Measurements from ENCODE around the gene SLC7A6. TPM values are rescaled to one million over a fixed set of nuclear protein-coding genes. Genes with fewer than 3 reads are reported as not detected.

SLC7A6 gene
- total and polyA plus RNA-seq, 2 of the 13 experiments (the other 11 are each of a cell fraction or from before 2014, with no cell fraction given): 35.8 to 70.8 TPM

GRCh38 chr16:68328151-68328859 lies 64.0 kb downstream of the SLC7A6 start (continued):
- no peak; the same call in 1 of the 2 replicates for TF ChIP-seq RERE (CRISPR knock-in tag; IDR thresholded peaks at IDR 0.05; ENCODE audit: low read depth)
- no peak for TF ChIP-seq ZNF136 (CRISPR knock-in tag; IDR thresholded peaks at IDR 0.05; ENCODE audit: low read depth)
- TF ChIP-seq RXRB (CRISPR knock-in tag; IDR thresholded peaks at IDR 0.05; ENCODE audit: borderline replicate concordance): peak; percentile 63
- TF ChIP-seq ZNF674 (CRISPR knock-in tag; IDR thresholded peaks at IDR 0.05; ENCODE audit: low read depth): no peak
- TF ChIP-seq KLF9 (CRISPR knock-in tag; IDR thresholded peaks at IDR 0.05; ENCODE audit: low read depth): no peak
- no peak for TF ChIP-seq NFATC3 (CRISPR knock-in tag; IDR thresholded peaks at IDR 0.05)
- TF ChIP-seq TAF15 (IDR thresholded peaks at IDR 0.05; ENCODE audit: low read depth, low read length, poor library complexity, severe bottlenecking): no peak
- peak; percentile 76 for TF ChIP-seq TCF7 (IDR thresholded peaks at IDR 0.05; ENCODE audit: low read depth)
- no peak for TF ChIP-seq XBP1 (CRISPR knock-in tag; IDR thresholded peaks at IDR 0.05)
- TF ChIP-seq, protein P1, sequence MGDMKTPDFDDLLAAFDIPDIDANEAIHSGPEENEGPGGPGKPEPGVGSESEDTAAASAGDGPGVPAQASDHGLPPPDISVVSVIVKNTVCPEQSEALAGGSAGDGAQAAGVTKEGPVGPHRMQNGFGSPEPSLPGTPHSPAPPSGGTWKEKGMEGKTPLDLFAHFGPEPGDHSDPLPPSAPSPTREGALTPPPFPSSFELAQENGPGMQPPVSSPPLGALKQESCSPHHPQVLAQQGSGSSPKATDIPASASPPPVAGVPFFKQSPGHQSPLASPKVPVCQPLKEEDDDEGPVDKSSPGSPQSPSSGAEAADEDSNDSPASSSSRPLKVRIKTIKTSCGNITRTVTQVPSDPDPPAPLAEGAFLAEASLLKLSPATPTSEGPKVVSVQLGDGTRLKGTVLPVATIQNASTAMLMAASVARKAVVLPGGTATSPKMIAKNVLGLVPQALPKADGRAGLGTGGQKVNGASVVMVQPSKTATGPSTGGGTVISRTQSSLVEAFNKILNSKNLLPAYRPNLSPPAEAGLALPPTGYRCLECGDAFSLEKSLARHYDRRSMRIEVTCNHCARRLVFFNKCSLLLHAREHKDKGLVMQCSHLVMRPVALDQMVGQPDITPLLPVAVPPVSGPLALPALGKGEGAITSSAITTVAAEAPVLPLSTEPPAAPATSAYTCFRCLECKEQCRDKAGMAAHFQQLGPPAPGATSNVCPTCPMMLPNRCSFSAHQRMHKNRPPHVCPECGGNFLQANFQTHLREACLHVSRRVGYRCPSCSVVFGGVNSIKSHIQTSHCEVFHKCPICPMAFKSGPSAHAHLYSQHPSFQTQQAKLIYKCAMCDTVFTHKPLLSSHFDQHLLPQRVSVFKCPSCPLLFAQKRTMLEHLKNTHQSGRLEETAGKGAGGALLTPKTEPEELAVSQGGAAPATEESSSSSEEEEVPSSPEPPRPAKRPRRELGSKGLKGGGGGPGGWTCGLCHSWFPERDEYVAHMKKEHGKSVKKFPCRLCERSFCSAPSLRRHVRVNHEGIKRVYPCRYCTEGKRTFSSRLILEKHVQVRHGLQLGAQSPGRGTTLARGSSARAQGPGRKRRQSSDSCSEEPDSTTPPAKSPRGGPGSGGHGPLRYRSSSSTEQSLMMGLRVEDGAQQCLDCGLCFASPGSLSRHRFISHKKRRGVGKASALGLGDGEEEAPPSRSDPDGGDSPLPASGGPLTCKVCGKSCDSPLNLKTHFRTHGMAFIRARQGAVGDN (CRISPR knock-in tag; IDR thresholded peaks at IDR 0.05): peak; percentile 39; the same call in 1 of the 2 replicates
- no peak for TF ChIP-seq SCMH1 (CRISPR knock-in tag; IDR thresholded peaks at IDR 0.05; ENCODE audit: borderline replicate concordance)
- no peak for TF ChIP-seq ZNF333 (CRISPR knock-in tag; IDR thresholded peaks at IDR 0.05; ENCODE audit: borderline replicate concordance)
- no peak for TF ChIP-seq ZNF282 (IDR thresholded peaks at IDR 0.05; ENCODE audit: partially characterized antibody)
- peak; percentile 39; the same call in 1 of the 2 replicates for TF ChIP-seq ZSCAN9 (CRISPR knock-in tag; IDR thresholded peaks at IDR 0.05; ENCODE audit: borderline replicate concordance)
- TF ChIP-seq, protein P2, sequence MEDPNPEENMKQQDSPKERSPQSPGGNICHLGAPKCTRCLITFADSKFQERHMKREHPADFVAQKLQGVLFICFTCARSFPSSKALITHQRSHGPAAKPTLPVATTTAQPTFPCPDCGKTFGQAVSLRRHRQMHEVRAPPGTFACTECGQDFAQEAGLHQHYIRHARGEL (CRISPR knock-in tag; IDR thresholded peaks at IDR 0.05): no peak
- no peak for TF ChIP-seq HNF4G (IDR thresholded peaks at IDR 0.05; ENCODE audit: borderline replicate concordance, low read depth, low read length)
- TF ChIP-seq HNF4G (CRISPR knock-in tag; IDR thresholded peaks at IDR 0.05; ENCODE audit: borderline replicate concordance, low read depth): no peak; the same call in 1 of the 2 replicates
- TF ChIP-seq, protein P3, sequence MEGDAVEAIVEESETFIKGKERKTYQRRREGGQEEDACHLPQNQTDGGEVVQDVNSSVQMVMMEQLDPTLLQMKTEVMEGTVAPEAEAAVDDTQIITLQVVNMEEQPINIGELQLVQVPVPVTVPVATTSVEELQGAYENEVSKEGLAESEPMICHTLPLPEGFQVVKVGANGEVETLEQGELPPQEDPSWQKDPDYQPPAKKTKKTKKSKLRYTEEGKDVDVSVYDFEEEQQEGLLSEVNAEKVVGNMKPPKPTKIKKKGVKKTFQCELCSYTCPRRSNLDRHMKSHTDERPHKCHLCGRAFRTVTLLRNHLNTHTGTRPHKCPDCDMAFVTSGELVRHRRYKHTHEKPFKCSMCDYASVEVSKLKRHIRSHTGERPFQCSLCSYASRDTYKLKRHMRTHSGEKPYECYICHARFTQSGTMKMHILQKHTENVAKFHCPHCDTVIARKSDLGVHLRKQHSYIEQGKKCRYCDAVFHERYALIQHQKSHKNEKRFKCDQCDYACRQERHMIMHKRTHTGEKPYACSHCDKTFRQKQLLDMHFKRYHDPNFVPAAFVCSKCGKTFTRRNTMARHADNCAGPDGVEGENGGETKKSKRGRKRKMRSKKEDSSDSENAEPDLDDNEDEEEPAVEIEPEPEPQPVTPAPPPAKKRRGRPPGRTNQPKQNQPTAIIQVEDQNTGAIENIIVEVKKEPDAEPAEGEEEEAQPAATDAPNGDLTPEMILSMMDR (CRISPR knock-in tag; IDR thresholded peaks at IDR 0.05): peak; percentile 96
